Epithelial cell of proximal tubule (primary cell): ENCODE data around the gene FAM50A. TPM values are rescaled to one million over a fixed set of nuclear protein-coding genes. Genes with fewer than 3 reads are reported as not detected.
A peak's percentile ranks its signal among the peaks of the same experiment; 100 is the strongest.

Source experiments
- DNase-seq: peaks from one replicate; pipeline ENCODE4 v3.0.0-alpha.2; 2011; ENCODE audit warnings: low read depth
- H3K4me3 ChIP-seq: 2 replicates; pipeline ENCODE4 v1.5.1; 2011; ENCODE audit warnings: low read depth, mild to moderate bottlenecking, low read length
- total RNA-seq: library from RNA; depleted of rRNA; stranded (reverse); fragments of >200 nt; gene quantifications from 2 replicates; pipeline ENCODE4 v1.2.3, GENCODE V29; 2015
- TF ChIP-seq, protein P1 (sequence below): conservative IDR thresholded peaks from 2 replicates; pipeline ENCODE4 v1.5.1; 2012; ENCODE audit warnings: low read depth, mild to moderate bottlenecking, low read length

FAM50A gene
- total RNA-seq, 1 donor from 2014 or later, result 74.1 TPM

DNA sequence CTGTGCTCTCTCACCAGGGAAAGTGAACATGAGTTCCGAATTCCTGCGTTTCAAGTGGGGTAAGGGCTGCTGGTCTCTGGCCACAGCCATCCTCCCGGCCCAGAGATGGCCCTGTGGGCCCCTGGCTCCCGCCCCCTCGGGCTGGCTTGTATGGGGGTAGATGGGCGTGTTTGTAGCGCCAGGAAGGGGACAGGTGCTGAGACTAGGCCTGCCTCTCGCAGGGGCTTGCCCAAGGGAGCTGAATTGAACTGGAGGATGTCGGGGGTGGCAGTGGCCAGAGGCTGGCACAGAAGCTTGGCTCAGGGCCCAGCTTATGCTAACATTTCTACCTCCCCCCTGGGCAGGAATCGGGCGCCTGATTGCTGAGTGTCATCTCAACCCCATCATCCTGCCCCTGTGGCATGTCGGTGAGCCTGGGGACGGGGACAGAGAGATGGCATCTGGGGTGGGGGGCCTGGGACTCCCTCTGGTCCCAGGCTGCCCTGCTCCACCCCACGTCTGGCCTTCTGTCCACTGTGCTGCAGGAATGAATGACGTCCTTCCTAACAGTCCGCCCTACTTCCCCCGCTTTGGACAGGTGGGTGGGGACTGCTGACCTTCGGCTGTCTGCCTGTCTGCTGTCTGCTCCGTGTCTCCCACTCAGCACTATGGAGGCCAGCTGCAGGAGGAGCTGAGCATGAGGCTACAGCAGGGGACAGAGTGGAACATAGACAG lies 24.1 kb upstream of the FAM50A start:
- DNase-seq, result no peak

DNA sequence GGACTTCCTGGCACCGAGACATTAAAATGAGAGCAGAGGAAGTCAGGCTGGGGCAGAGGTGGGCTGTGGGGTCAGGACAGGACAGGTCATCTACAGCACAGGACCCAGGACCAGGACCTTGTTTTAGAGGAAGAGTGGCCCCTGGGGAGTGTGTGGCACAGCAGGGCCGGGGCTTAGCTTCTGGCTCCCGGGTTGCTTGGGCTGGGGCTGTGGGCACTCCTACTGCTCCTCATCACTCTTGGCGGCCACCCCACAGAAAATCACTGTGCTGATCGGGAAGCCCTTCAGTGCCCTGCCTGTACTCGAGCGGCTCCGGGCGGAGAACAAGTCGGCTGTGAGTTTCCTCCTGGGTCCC lies 23.6 kb upstream of the FAM50A start:
- H3K4me3 ChIP-seq, result no peak overlapping the region
- no peak for DNase-seq
- TF ChIP-seq, protein P1, sequence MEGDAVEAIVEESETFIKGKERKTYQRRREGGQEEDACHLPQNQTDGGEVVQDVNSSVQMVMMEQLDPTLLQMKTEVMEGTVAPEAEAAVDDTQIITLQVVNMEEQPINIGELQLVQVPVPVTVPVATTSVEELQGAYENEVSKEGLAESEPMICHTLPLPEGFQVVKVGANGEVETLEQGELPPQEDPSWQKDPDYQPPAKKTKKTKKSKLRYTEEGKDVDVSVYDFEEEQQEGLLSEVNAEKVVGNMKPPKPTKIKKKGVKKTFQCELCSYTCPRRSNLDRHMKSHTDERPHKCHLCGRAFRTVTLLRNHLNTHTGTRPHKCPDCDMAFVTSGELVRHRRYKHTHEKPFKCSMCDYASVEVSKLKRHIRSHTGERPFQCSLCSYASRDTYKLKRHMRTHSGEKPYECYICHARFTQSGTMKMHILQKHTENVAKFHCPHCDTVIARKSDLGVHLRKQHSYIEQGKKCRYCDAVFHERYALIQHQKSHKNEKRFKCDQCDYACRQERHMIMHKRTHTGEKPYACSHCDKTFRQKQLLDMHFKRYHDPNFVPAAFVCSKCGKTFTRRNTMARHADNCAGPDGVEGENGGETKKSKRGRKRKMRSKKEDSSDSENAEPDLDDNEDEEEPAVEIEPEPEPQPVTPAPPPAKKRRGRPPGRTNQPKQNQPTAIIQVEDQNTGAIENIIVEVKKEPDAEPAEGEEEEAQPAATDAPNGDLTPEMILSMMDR, result no peak

More for the DNA sequence above, 24.1 kb upstream of the FAM50A start:
- H3K4me3 ChIP-seq, result no peak overlapping the region
- TF ChIP-seq, protein P1, result no peak

DNA sequence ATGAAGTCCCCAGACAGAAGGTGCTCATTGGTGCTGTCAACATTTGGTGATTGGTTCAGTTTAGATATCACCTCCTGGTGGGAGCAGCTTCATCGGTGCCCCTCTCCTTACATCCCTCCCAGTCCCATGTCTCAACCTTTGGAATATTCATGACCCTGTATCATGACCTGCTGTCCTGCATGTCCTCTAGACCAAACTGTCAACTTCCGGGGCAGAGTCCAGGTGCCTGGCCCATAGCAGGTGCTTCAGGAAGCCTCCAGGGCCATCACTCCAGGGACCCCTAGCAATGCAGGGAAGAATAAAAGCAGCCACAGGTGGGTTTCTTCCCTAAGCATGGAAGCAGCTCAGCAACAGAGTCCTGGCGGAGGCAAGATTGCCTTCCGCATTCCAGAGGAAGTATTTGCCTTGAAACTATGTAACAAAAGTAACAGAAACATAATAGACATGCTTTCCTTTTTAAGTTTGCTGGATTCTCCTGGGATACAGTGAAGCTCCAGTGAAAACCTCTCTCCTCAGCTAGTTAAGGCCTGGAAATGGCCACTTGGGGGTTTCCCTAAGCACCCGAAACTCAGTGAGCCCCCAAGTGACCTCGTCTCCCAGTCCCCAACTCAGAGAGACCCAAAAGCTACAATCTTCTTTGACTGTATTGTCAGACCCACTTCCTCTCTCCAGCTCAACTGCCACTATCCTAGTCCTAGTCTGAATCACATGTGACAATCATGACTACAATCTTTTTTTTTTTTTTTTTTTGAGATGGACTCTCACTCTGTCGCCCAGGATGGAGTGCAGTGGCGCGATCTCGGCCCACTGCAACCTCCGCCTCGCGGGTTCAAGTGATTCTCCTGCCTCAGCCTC lies 16.8 kb upstream of the FAM50A start:
- TF ChIP-seq, protein P1, result no peak
- no peak overlapping the region for H3K4me3 ChIP-seq
- no peak for DNase-seq

DNA sequence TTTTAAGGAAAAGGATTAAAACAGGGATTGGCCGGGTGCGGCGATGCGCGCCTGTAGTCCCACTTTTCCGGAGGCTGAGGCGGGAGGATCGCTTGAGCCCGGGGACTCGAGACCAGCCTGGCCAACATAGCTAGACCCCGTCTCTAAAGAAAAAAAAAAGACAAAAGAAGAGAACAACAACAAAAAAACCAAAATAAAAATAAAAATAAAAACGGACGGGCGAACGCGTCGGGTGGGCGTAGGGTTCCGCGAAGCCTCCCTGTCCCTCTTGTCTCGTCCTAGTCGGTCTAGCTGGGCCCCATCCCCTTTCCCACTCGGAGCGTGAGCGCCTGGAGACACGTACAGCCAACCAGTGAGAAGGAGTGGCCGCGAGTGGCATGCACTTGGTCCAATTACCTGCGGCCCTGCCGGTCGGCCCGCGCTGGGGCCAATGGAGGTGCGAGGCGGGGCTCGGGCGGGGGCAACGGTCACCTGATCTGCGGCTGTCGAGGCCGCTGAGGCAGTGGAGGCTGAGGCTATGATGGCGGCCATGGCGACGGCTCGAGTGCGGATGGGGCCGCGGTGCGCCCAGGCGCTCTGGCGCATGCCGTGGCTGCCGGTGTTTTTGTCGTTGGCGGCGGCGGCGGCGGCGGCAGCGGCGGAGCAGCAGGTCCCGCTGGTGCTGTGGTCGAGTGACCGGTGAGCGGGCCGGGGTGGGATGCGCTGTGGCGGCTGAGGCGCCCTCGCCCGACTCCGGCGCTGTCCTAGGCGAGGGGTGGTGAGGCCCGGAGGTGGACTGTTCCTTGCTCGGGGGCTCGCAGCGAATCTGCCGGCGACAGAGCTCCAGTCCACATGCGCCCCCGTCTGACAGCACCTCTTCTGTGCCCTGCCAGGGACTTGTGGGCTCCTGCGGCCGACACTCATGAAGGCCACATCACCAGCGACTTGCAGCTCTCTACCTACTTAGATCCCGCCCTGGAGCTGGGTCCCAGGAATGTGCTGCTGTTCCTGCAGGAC lies 15.5 kb upstream of the FAM50A start, which contains the start of gene ATP6AP1:
ATP6AP1 (plus strand) TSS at position 502 of the 996 bp plus-strand sequence; CDS start at position 518, 16 bp downstream.
- peak; percentile 15 for DNase-seq
- TF ChIP-seq, protein P1, result no peak
- peak within 1 kb of the TSS; percentile 71 for H3K4me3 ChIP-seq

DNA sequence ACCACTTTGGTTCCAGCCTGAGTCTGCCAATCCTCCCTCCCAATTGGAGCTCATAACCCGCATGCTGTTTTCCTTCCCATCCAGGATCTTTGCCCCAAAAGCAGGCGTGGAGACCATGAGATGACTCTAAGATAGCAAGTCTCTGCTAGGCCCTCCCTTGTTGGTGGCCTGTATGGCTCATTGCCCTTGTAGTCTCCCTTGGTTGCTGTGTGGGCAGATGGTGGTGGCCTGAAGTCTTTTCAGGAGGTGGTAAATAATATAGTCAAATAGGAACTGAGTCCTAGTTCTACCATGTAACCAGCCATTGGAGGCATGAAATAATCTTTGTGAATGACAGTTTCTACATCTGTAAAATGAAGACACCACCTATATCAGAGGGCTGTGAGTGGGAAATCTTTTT lies 14.2 kb upstream of the FAM50A start:
- DNase-seq, result no peak
- H3K4me3 ChIP-seq, result peak overlapping the region; percentile 71
- TF ChIP-seq, protein P1, result no peak

DNA sequence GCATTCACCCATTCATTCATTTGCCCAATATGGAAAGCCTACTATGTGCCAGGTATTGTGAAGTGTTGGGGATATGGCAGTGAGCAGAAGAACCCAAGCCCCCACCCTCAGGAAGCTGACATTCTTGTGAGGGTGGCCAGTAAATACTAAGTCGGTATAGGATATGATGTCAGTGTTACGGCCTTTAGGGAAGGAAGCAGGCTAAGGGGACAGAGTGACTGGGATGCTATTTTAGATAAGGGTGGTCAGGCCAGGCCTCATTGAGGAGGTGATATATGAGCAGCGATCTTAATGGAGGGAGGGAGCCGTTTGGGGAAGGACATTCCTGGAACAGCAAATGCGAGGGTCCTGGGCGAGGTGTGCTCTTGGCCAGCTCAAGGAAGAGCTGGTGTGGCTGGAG lies 13.5 kb upstream of the FAM50A start:
- TF ChIP-seq, protein P1, result no peak
- no peak for DNase-seq
- no peak overlapping the region for H3K4me3 ChIP-seq
